ENCODE results near the gene KRTAP1-1.

KRTAP1-1 gene

DNA sequence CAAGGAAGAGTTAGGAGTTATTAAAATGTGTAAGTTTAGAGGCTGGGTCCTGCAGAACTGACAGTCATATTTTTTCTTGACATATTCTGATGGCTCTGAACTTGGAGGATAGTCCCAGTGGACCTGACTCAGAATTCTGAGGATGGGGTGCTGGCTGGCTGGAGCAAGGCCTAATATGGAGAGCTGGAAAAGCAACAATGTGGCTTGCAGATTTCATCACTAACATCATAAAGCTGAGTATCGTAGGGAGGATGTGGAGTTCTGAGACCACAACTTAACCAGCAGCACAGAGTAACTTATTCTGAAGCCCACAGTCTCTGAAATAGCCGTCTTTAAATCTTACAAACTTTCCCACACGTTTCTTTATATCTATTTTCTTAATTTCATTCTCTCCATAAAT lies 16.6 kb downstream of the KRTAP1-1 start:
- no peak overlapping the region for H3K18ac ChIP-seq (ENCODE audit: low read length)
- H3K23ac ChIP-seq (ENCODE audit: low read length), result no peak overlapping the region
- no peak overlapping the region for H4K5ac ChIP-seq (ENCODE audit: low read length)
- WGBS (ENCODE audit: extremely low coverage, insufficient coverage, low lambda C conversion rate), result 100% methylated on average over 2 of the region's 3 CpGs
- H3K4me1 ChIP-seq (ENCODE audit: control insufficient read depth, low read depth, low read length), result no peaks in the 10 kb centered on the region
- no peak overlapping the region for H2BK15ac ChIP-seq (replicated peaks; ENCODE audit: low read depth)
- H3K79me2 ChIP-seq (ENCODE audit: control insufficient read depth, insufficient read depth, low read length), result no peaks in the 10 kb centered on the region
- no peak for DNase-seq
- H2AK5ac ChIP-seq (ENCODE audit: low read length), result no peak overlapping the region
- H3K4me3 ChIP-seq (ENCODE audit: low read length), result no peak overlapping the region
- no peak overlapping the region for H2BK5ac ChIP-seq (ENCODE audit: low read length)
- no peak overlapping the region for H4K8ac ChIP-seq (ENCODE audit: low read depth, low read length)
- H3K27ac ChIP-seq (ENCODE audit: low read depth, low read length), result no peak overlapping the region
- H2BK120ac ChIP-seq (ENCODE audit: low read depth, low read length), result no peak overlapping the region
- no peak overlapping the region for H3K9ac ChIP-seq (ENCODE audit: low read length)
- no peaks in the 10 kb centered on the region for H3K79me1 ChIP-seq (ENCODE audit: low read length)
- H3K56ac ChIP-seq (ENCODE audit: low read length), result no peak overlapping the region
- H3K4me2 ChIP-seq (ENCODE audit: low read length), result no peak overlapping the region
- H3K36me3 ChIP-seq (ENCODE audit: control insufficient read depth, insufficient read depth, low read length), result no peaks in the 10 kb centered on the region
- H3K4ac ChIP-seq (ENCODE audit: low read depth, low read length), result no peak overlapping the region
- H3K27me3 ChIP-seq (ENCODE audit: insufficient read depth, low read length, poor library complexity), result no peaks in the 10 kb centered on the region

DNA sequence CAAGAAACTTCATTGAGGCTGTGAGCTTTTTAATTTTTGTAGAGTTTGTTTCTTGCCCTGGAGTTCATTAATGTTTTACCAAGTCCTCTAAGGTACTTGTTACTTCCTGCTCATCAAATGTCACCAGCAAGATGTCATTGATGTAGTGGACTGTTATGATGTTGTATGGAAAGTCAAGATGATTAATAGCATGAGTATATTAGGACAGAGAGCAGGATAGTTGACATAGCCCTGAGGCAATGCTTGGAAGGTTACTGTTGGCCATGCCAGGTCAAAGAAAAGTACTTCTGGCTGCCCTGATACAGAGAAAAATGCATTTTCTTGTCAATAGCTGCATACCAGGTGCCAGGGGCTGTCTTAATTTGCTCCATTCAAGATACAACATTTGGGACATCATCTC lies 20.9 kb downstream of the KRTAP1-1 start:
- Histone ChIP-seq H3K18ac (ENCODE audit: low read length) (no peak overlapping the region), H4K5ac (ENCODE audit: low read length) (no peak overlapping the region), H3K79me2 (ENCODE audit: control insufficient read depth, insufficient read depth, low read length) (no peaks in the 10 kb centered on the region), H3K27me3 (ENCODE audit: insufficient read depth, low read length, poor library complexity) (no peaks in the 10 kb centered on the region), H2BK15ac (replicated peaks; ENCODE audit: low read depth) (no peak overlapping the region), H3K27ac (ENCODE audit: low read depth, low read length) (no peak overlapping the region), H3K79me1 (ENCODE audit: low read length) (no peaks in the 10 kb centered on the region), H3K23ac (ENCODE audit: low read length) (no peak overlapping the region), H3K4me1 (ENCODE audit: control insufficient read depth, low read depth, low read length) (no peaks in the 10 kb centered on the region), H3K9ac (ENCODE audit: low read length) (no peak overlapping the region), H2BK5ac (ENCODE audit: low read length) (no peak overlapping the region), H3K4me3 (ENCODE audit: low read length) (no peak overlapping the region), H3K36me3 (ENCODE audit: control insufficient read depth, insufficient read depth, low read length) (no peaks in the 10 kb centered on the region), H3K56ac (ENCODE audit: low read length) (no peak overlapping the region), H2AK5ac (ENCODE audit: low read length) (no peak overlapping the region), H3K4ac (ENCODE audit: low read depth, low read length) (no peak overlapping the region), H4K8ac (ENCODE audit: low read depth, low read length) (no peak overlapping the region), H3K4me2 (ENCODE audit: low read length) (no peak overlapping the region), H2BK120ac (ENCODE audit: low read depth, low read length) (no peak overlapping the region)
- DNase-seq, result no peak

DNA sequence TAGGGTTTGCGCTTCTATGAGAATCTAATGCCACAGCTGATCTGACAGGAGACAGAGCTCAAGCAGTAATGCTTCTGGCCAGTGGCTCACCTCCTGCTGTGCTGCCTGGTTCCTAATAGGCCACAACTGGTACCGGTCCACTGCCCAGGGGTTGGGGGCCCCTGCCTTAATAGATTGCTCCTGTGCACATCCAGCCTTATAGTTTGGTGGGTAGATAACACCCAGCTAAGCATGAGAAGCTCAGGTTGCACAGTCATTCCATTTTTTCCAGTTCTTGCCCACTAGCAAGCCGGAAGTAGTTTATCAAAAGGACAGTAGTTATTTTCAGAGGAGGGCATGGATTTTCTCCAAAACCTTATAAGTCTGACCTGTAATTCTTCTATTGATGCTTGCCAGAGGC lies 21.8 kb downstream of the KRTAP1-1 start:
- no peak overlapping the region for H2BK15ac ChIP-seq (replicated peaks; ENCODE audit: low read depth)
- no peak overlapping the region for H4K5ac ChIP-seq (ENCODE audit: low read length)
- no peak overlapping the region for H4K8ac ChIP-seq (ENCODE audit: low read depth, low read length)
- no peaks in the 10 kb centered on the region for H3K36me3 ChIP-seq (ENCODE audit: control insufficient read depth, insufficient read depth, low read length)
- no peak overlapping the region for H3K18ac ChIP-seq (ENCODE audit: low read length)
- no peaks in the 10 kb centered on the region for H3K79me2 ChIP-seq (ENCODE audit: control insufficient read depth, insufficient read depth, low read length)
- DNase-seq, result no peak
- no peaks in the 10 kb centered on the region for H3K4me1 ChIP-seq (ENCODE audit: control insufficient read depth, low read depth, low read length)
- H3K9ac ChIP-seq (ENCODE audit: low read length), result no peak overlapping the region
- no peak overlapping the region for H2BK120ac ChIP-seq (ENCODE audit: low read depth, low read length)
- H3K79me1 ChIP-seq (ENCODE audit: low read length), result no peaks in the 10 kb centered on the region
- no peak overlapping the region for H3K4ac ChIP-seq (ENCODE audit: low read depth, low read length)
- no peaks in the 10 kb centered on the region for H3K27me3 ChIP-seq (ENCODE audit: insufficient read depth, low read length, poor library complexity)
- H3K56ac ChIP-seq (ENCODE audit: low read length), result no peak overlapping the region
- no peak overlapping the region for H2BK5ac ChIP-seq (ENCODE audit: low read length)
- H3K27ac ChIP-seq (ENCODE audit: low read depth, low read length), result no peak overlapping the region
- no peak overlapping the region for H3K4me3 ChIP-seq (ENCODE audit: low read length)
- no peak overlapping the region for H3K4me2 ChIP-seq (ENCODE audit: low read length)
- no peak overlapping the region for H2AK5ac ChIP-seq (ENCODE audit: low read length)
- no peak overlapping the region for H3K23ac ChIP-seq (ENCODE audit: low read length)
- no CpG with 5 or more reads among the region's 3 CpGs for WGBS (ENCODE audit: extremely low coverage, insufficient coverage, low lambda C conversion rate)

DNA sequence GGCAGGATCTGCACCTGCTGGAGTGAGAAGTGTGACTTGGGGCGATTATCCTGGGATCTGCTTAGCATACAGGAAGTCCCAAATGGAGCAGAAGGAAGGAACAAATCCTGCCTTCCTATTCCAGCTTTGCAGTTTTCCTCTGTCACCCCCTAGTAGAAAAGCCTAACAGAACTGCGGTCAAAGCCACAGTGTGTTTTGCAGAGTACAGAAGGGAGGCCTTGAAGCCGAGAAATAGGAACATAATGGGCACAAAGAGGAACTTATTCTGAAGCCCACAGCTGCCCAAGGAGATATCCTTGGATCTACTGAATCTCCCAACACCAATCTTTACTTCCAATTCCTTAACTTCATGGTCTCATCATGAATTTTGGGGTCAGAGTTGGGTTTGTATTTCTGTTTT lies 22.7 kb downstream of the KRTAP1-1 start:
- H2AK5ac ChIP-seq (ENCODE audit: low read length), result no peak overlapping the region
- H3K4me3 ChIP-seq (ENCODE audit: low read length), result no peak overlapping the region
- DNase-seq, result no peak
- H3K4me2 ChIP-seq (ENCODE audit: low read length), result no peak overlapping the region
- H2BK5ac ChIP-seq (ENCODE audit: low read length), result no peak overlapping the region
- no peak overlapping the region for H2BK120ac ChIP-seq (ENCODE audit: low read depth, low read length)
- H3K4me1 ChIP-seq (ENCODE audit: control insufficient read depth, low read depth, low read length), result no peaks in the 10 kb centered on the region
- H4K5ac ChIP-seq (ENCODE audit: low read length), result no peak overlapping the region
- H3K79me2 ChIP-seq (ENCODE audit: control insufficient read depth, insufficient read depth, low read length), result no peaks in the 10 kb centered on the region
- H3K23ac ChIP-seq (ENCODE audit: low read length), result no peak overlapping the region
- H3K27me3 ChIP-seq (ENCODE audit: insufficient read depth, low read length, poor library complexity), result no peaks in the 10 kb centered on the region
- H3K56ac ChIP-seq (ENCODE audit: low read length), result no peak overlapping the region
- WGBS (ENCODE audit: extremely low coverage, insufficient coverage, low lambda C conversion rate), result no CpG with 5 or more reads among the region's 3 CpGs
- H3K36me3 ChIP-seq (ENCODE audit: control insufficient read depth, insufficient read depth, low read length), result no peaks in the 10 kb centered on the region
- no peak overlapping the region for H3K18ac ChIP-seq (ENCODE audit: low read length)
- H3K4ac ChIP-seq (ENCODE audit: low read depth, low read length), result no peak overlapping the region
- H3K79me1 ChIP-seq (ENCODE audit: low read length), result no peaks in the 10 kb centered on the region
- no peak overlapping the region for H3K9ac ChIP-seq (ENCODE audit: low read length)
- no peak overlapping the region for H4K8ac ChIP-seq (ENCODE audit: low read depth, low read length)
- no peak overlapping the region for H2BK15ac ChIP-seq (replicated peaks; ENCODE audit: low read depth)
- H3K27ac ChIP-seq (ENCODE audit: low read depth, low read length), result no peak overlapping the region

DNA sequence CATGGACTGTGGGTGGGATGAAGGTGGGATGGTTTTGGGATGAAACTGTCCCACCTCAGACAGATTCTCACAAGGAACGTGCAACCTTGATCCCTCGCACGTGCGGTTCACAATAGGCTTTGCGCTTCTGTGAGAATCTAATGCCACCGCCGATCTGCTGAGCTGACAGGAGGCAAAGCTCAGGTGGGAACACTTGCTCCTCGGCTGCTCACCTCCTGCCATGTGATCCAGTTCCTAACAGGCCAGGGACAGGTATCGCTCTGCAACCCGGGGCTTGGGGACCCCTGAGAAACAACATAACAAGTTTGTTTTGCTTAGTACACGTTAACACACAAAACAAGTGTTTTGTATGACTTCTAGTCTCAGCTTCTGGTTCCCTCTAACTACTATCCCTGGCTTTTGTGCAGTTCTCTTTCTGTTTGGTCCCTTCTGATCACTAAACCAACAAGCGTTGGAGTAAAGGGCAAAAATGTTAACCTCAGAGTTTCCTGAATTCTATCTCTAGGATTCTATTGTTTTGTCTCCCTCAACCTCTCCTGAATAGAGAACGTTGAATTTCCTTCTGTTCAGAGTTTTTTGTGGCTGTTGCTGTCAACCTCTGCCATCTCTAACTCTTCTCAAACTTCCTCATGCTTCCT lies 24.6 kb downstream of the KRTAP1-1 start:
- no peaks in the 10 kb centered on the region for H3K27me3 ChIP-seq (ENCODE audit: insufficient read depth, low read length, poor library complexity)
- H2BK120ac ChIP-seq (ENCODE audit: low read depth, low read length), result no peak overlapping the region
- no peak overlapping the region for H2AK5ac ChIP-seq (ENCODE audit: low read length)
- DNase-seq, result no peak
- no peaks in the 10 kb centered on the region for H3K4me1 ChIP-seq (ENCODE audit: control insufficient read depth, low read depth, low read length)
- WGBS (ENCODE audit: extremely low coverage, insufficient coverage, low lambda C conversion rate), result no CpG with 5 or more reads among the region's 13 CpGs
- no peak overlapping the region for H3K4ac ChIP-seq (ENCODE audit: low read depth, low read length)
- no peak overlapping the region for H3K23ac ChIP-seq (ENCODE audit: low read length)
- no peak overlapping the region for H3K27ac ChIP-seq (ENCODE audit: low read depth, low read length)
- H3K36me3 ChIP-seq (ENCODE audit: control insufficient read depth, insufficient read depth, low read length), result no peaks in the 10 kb centered on the region
- H3K9ac ChIP-seq (ENCODE audit: low read length), result no peak overlapping the region
- H3K79me2 ChIP-seq (ENCODE audit: control insufficient read depth, insufficient read depth, low read length), result no peaks in the 10 kb centered on the region
- H3K4me2 ChIP-seq (ENCODE audit: low read length), result no peak overlapping the region
- no peak overlapping the region for H2BK15ac ChIP-seq (replicated peaks; ENCODE audit: low read depth)
- H3K4me3 ChIP-seq (ENCODE audit: low read length), result no peak overlapping the region
- H4K5ac ChIP-seq (ENCODE audit: low read length), result no peak overlapping the region
- no peak overlapping the region for H4K8ac ChIP-seq (ENCODE audit: low read depth, low read length)
- H3K56ac ChIP-seq (ENCODE audit: low read length), result no peak overlapping the region
- no peaks in the 10 kb centered on the region for H3K79me1 ChIP-seq (ENCODE audit: low read length)
- no peak overlapping the region for H2BK5ac ChIP-seq (ENCODE audit: low read length)
- no peak overlapping the region for H3K18ac ChIP-seq (ENCODE audit: low read length)

DNA sequence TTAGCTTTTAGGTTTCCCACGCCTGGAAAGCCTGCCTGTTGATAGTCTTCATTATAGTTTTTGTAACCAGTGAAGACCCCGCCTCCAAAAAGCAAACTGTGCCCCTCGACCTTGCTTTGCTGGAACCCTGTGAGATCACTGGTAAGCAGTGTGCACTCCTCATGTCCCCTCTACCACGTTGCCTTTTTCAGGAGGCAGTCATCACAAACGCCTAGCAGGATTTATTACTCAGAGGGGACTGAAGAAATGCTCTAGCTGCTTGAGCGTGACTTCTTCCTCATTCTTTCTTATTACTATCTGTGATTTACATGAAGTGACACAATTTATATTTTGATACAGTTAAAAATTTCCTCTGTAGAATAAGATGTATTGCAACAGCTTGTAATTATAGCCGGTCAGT lies 25.8 kb downstream of the KRTAP1-1 start:
- Histone ChIP-seq H2BK5ac (ENCODE audit: low read length) (no peak overlapping the region), H2BK120ac (ENCODE audit: low read depth, low read length) (no peak overlapping the region), H2AK5ac (ENCODE audit: low read length) (no peak overlapping the region), H3K56ac (ENCODE audit: low read length) (no peak overlapping the region), H3K18ac (ENCODE audit: low read length) (no peak overlapping the region), H3K4ac (ENCODE audit: low read depth, low read length) (no peak overlapping the region), H3K27ac (ENCODE audit: low read depth, low read length) (no peak overlapping the region), H4K8ac (ENCODE audit: low read depth, low read length) (no peak overlapping the region), H3K23ac (ENCODE audit: low read length) (no peak overlapping the region), H3K27me3 (ENCODE audit: insufficient read depth, low read length, poor library complexity) (no peaks in the 10 kb centered on the region), H3K9ac (ENCODE audit: low read length) (no peak overlapping the region), H3K4me1 (ENCODE audit: control insufficient read depth, low read depth, low read length) (no peaks in the 10 kb centered on the region), H3K36me3 (ENCODE audit: control insufficient read depth, insufficient read depth, low read length) (no peaks in the 10 kb centered on the region), H4K5ac (ENCODE audit: low read length) (no peak overlapping the region), H3K4me2 (ENCODE audit: low read length) (no peak overlapping the region), H3K4me3 (ENCODE audit: low read length) (no peak overlapping the region), H3K79me2 (ENCODE audit: control insufficient read depth, insufficient read depth, low read length) (no peaks in the 10 kb centered on the region), H3K79me1 (ENCODE audit: low read length) (no peaks in the 10 kb centered on the region), H2BK15ac (replicated peaks; ENCODE audit: low read depth) (no peak overlapping the region)
- no peak for DNase-seq
- WGBS (ENCODE audit: extremely low coverage, insufficient coverage, low lambda C conversion rate), result no CpG with 5 or more reads among the region's 7 CpGs

Data from mesendoderm (in vitro differentiated cells).